ENCODE data around the gene CCDC78. TPM values are rescaled to one million over a fixed set of nuclear protein-coding genes. Genes with fewer than 3 reads are reported as not detected.

The CCDC78 gene
- total RNA-seq = 0.74 TPM
- polyA plus RNA-seq = 0.49 TPM

- H3K4me3 ChIP-seq (ENCODE audit: low read depth, low read length) = peak within 1 kb of the TSS; percentile 45
- no peaks in the 10 kb centered on the region for H3K36me3 ChIP-seq (ENCODE audit: insufficient read depth)
- 1% methylated on average over 88 of the region's 88 CpGs for WGBS
- no peak for DNase-seq (ENCODE audit: extremely low spot score)
- no peaks in the 10 kb centered on the region for H3K4me1 ChIP-seq (ENCODE audit: insufficient read depth)
- H3K27ac ChIP-seq (ENCODE audit: low read depth) = peak within 1 kb of the TSS; percentile 12
Measured at GRCh38 chr16:726438-727290, at the start of gene CCDC78, which contains the start of gene HAGHL. Gene CCDC78 (minus strand): TSS chr16:726443. CDS start chr16:726367, 76 bp downstream. Gene HAGHL (plus strand): TSS chr16:727106. CDS start chr16:727510, 404 bp downstream.

GRCh38 chr16:775236-775796, 49.1 kb upstream of the CCDC78 start:
- Histone ChIP-seq H3K36me3 (ENCODE audit: insufficient read depth) (no peaks in the 10 kb centered on the region), H3K4me3 (ENCODE audit: low read depth, low read length) (no peak overlapping the region), H3K4me1 (ENCODE audit: insufficient read depth) (no peaks in the 10 kb centered on the region), H3K27ac (ENCODE audit: low read depth) (no peak overlapping the region)
- no peak for DNase-seq (ENCODE audit: extremely low spot score)
- 71% methylated on average over 36 of the region's 36 CpGs for WGBS

GRCh38 chr16:774086-775001, 48.1 kb upstream of the CCDC78 start:
- no peak overlapping the region for H3K27ac ChIP-seq (ENCODE audit: low read depth)
- H3K36me3 ChIP-seq (ENCODE audit: insufficient read depth) = no peaks in the 10 kb centered on the region
- no peak for DNase-seq (ENCODE audit: extremely low spot score)
- no peak overlapping the region for H3K4me3 ChIP-seq (ENCODE audit: low read depth, low read length)
- WGBS = 81% methylated on average over 46 of the region's 46 CpGs
- no peaks in the 10 kb centered on the region for H3K4me1 ChIP-seq (ENCODE audit: insufficient read depth)

- 87% methylated on average over 18 of the region's 18 CpGs for WGBS
- H3K27ac ChIP-seq (ENCODE audit: low read depth) = no peak overlapping the region
- H3K36me3 ChIP-seq (ENCODE audit: insufficient read depth) = no peaks in the 10 kb centered on the region
- no peak for DNase-seq (ENCODE audit: extremely low spot score)
- no peaks in the 10 kb centered on the region for H3K4me1 ChIP-seq (ENCODE audit: insufficient read depth)
- H3K4me3 ChIP-seq (ENCODE audit: low read depth, low read length) = no peak overlapping the region
Measured at GRCh38 chr16:772959-773358, 46.7 kb upstream of the CCDC78 start.

- no peak for DNase-seq (ENCODE audit: extremely low spot score)
- 68% methylated on average over 13 of the region's 13 CpGs for WGBS
- no peaks in the 10 kb centered on the region for H3K36me3 ChIP-seq (ENCODE audit: insufficient read depth)
- H3K4me3 ChIP-seq (ENCODE audit: low read depth, low read length) = no peak overlapping the region
- H3K4me1 ChIP-seq (ENCODE audit: insufficient read depth) = no peaks in the 10 kb centered on the region
- H3K27ac ChIP-seq (ENCODE audit: low read depth) = no peak overlapping the region
Measured at GRCh38 chr16:770411-770810, 44.2 kb upstream of the CCDC78 start.

- 75% methylated on average over 19 of the region's 19 CpGs for WGBS
- H3K4me3 ChIP-seq (ENCODE audit: low read depth, low read length) = no peak overlapping the region
Measured at GRCh38 chr16:769934-770333, 43.7 kb upstream of the CCDC78 start.

GRCh38 chr16:769184-769784, 43.0 kb upstream of the CCDC78 start:
- H3K4me1 ChIP-seq (ENCODE audit: insufficient read depth) = no peaks in the 10 kb centered on the region

More at GRCh38 chr16:769934-770333, 43.7 kb upstream of the CCDC78 start:
- no peak overlapping the region for H3K27ac ChIP-seq (ENCODE audit: low read depth)
- no peaks in the 10 kb centered on the region for H3K36me3 ChIP-seq (ENCODE audit: insufficient read depth)
- no peaks in the 10 kb centered on the region for H3K4me1 ChIP-seq (ENCODE audit: insufficient read depth)
- DNase-seq (ENCODE audit: extremely low spot score) = no peak

GRCh38 chr16:768428-768827, 42.2 kb upstream of the CCDC78 start:
- no peak overlapping the region for H3K4me3 ChIP-seq (ENCODE audit: low read depth, low read length)
- H3K4me1 ChIP-seq (ENCODE audit: insufficient read depth) = no peaks in the 10 kb centered on the region
- no peaks in the 10 kb centered on the region for H3K36me3 ChIP-seq (ENCODE audit: insufficient read depth)
- 66% methylated on average over 21 of the region's 21 CpGs for WGBS
- no peak overlapping the region for H3K27ac ChIP-seq (ENCODE audit: low read depth)
- DNase-seq (ENCODE audit: extremely low spot score) = no peak

More at GRCh38 chr16:769184-769784, 43.0 kb upstream of the CCDC78 start:
- no peak for DNase-seq (ENCODE audit: extremely low spot score)
- Histone ChIP-seq H3K36me3 (ENCODE audit: insufficient read depth) (no peaks in the 10 kb centered on the region), H3K4me3 (ENCODE audit: low read depth, low read length) (no peak overlapping the region), H3K27ac (ENCODE audit: low read depth) (no peak overlapping the region)
- 53% methylated on average over 20 of the region's 20 CpGs for WGBS

- no peak overlapping the region for H3K27ac ChIP-seq (ENCODE audit: low read depth)
- no peak overlapping the region for H3K4me3 ChIP-seq (ENCODE audit: low read depth, low read length)
- no peaks in the 10 kb centered on the region for H3K36me3 ChIP-seq (ENCODE audit: insufficient read depth)
- DNase-seq (ENCODE audit: extremely low spot score) = no peak
- no peaks in the 10 kb centered on the region for H3K4me1 ChIP-seq (ENCODE audit: insufficient read depth)
- 78% methylated on average over 32 of the region's 38 CpGs for WGBS
Measured at GRCh38 chr16:767743-768235, 41.5 kb upstream of the CCDC78 start.

GRCh38 chr16:766820-767640, 40.8 kb upstream of the CCDC78 start:
- no peaks in the 10 kb centered on the region for H3K36me3 ChIP-seq (ENCODE audit: insufficient read depth)
- H3K4me3 ChIP-seq (ENCODE audit: low read depth, low read length) = no peak overlapping the region
- DNase-seq (ENCODE audit: extremely low spot score) = no peak
- 61% methylated on average over 36 of the region's 48 CpGs for WGBS
- H3K4me1 ChIP-seq (ENCODE audit: insufficient read depth) = no peaks in the 10 kb centered on the region
- H3K27ac ChIP-seq (ENCODE audit: low read depth) = no peak overlapping the region

GRCh38 chr16:766008-766819, 40.0 kb upstream of the CCDC78 start:
- Histone ChIP-seq H3K36me3 (ENCODE audit: insufficient read depth) (no peaks in the 10 kb centered on the region), H3K27ac (ENCODE audit: low read depth) (no peak overlapping the region), H3K4me1 (ENCODE audit: insufficient read depth) (no peaks in the 10 kb centered on the region), H3K4me3 (ENCODE audit: low read depth, low read length) (no peak overlapping the region)
- no peak for DNase-seq (ENCODE audit: extremely low spot score)
- 88% methylated on average over 29 of the region's 29 CpGs for WGBS

GRCh38 chr16:765488-765865, 39.2 kb upstream of the CCDC78 start:
- H3K4me3 ChIP-seq (ENCODE audit: low read depth, low read length) = no peak overlapping the region
- 93% methylated on average over 29 of the region's 29 CpGs for WGBS
- no peak for DNase-seq (ENCODE audit: extremely low spot score)
- H3K36me3 ChIP-seq (ENCODE audit: insufficient read depth) = no peaks in the 10 kb centered on the region
- H3K4me1 ChIP-seq (ENCODE audit: insufficient read depth) = no peaks in the 10 kb centered on the region
- no peak overlapping the region for H3K27ac ChIP-seq (ENCODE audit: low read depth)
